DMS 273 (cell line): ENCODE results near the gene MRFAP1.

Source experiments
- DNase-seq: peaks from one replicate; lab custom pipeline; 2025; ENCODE audit not compliant: unreplicated experiment; lab: John Stamatoyannopoulos, UW

MRFAP1 gene

DNA sequence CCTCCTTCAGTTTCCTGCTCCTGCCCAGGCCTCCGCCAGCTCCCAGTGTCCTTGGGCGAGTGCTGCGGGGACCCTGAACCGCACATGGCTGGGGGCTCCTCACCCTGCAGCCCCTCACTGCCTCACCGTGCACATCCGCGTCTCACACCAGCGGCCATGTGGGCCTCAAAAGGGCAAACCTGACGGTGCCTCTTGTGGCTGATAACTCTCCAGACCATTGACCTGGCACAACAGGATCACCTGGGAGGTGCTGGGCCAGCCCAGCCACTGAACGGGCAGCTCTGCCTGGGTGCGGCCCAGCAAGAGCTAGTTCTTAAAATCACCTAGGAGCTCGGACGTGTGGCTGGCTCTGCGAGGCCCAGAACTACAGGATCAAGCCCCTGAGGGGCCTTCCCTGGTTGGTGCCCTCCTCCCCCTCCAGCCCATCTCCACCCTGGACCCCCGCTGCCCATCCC is 49.0 kb downstream of the MRFAP1 start:
- no peak for DNase-seq
